IMR-90 (cell line): ENCODE data around the gene CCDC12. TPM values are rescaled to one million over a fixed set of nuclear protein-coding genes. Genes with fewer than 3 reads are reported as not detected.

ENCODE experiments used
- ATAC-seq: fragments of 200-7000 bp; cut with Tn5 transposase; 2 replicates; pipeline ENCODE4 v1.9.1; 2020; ENCODE audit warnings: low read depth, mild to moderate bottlenecking, moderate library complexity
- BruUV-seq: library from RNA; stranded (reverse); fragments of 400-500 nt; replicated peaks from 2 replicates; lab custom pipeline; 2021; lab: Mats Ljungman, UMichigan
- CTCF ChIA-PET: fragments of 300-600 bp; formaldehyde crosslinking; extraction: SDS; loops from one replicate; lab custom pipeline; 2021; ENCODE audit warnings: antibody characterized with exemption; lab: Yijun Ruan, JAX
- POLR2A ChIA-PET: fragments of 300-600 bp; sonication (Branson Sonifier 250); formaldehyde crosslinking; loops from one replicate; lab custom pipeline; 2022; ENCODE audit warnings: antibody characterized with exemption; ENCODE audit not compliant: unreplicated experiment; lab: Charles Lee
- DNase-seq: peaks from one replicate; pipeline ENCODE4 v3.0.0; 2013
- H2AFZ ChIP-seq: replicated peaks from 2 replicates; pipeline ENCODE3; 2013; ENCODE audit warnings: low read length, mild to moderate bottlenecking; ENCODE audit not compliant: poor library complexity
- H2AK5ac ChIP-seq: 2 replicates; pipeline ENCODE4 v1.6.1; 2013; ENCODE audit warnings: low read depth, low read length, inconsistent platforms
- H2AK9ac ChIP-seq: replicated peaks from 2 replicates; pipeline ENCODE3; 2013; ENCODE audit warnings: mild to moderate bottlenecking, low read depth, low read length, moderate library complexity; ENCODE audit not compliant: poor library complexity
- H2BK120ac ChIP-seq: 2 replicates; pipeline ENCODE4 v1.6.1; 2013; ENCODE audit warnings: low read depth, low read length, inconsistent platforms
- H2BK15ac ChIP-seq: 3 replicates; pipeline ENCODE4 v1.6.1; 2013; ENCODE audit warnings: low read depth, low read length, inconsistent platforms
- H2BK20ac ChIP-seq: 2 replicates; pipeline ENCODE4 v1.6.1; 2013; ENCODE audit warnings: low read depth, mild to moderate bottlenecking, inconsistent platforms, low read length, moderate library complexity
- H2BK5ac ChIP-seq: 2 replicates; pipeline ENCODE4 v1.6.1; 2013; ENCODE audit warnings: mild to moderate bottlenecking, low read depth, low read length, inconsistent platforms; ENCODE audit not compliant: poor library complexity, severe bottlenecking
- H3K14ac ChIP-seq: replicated peaks from 2 replicates; pipeline ENCODE4 v1.6.1; 2013; ENCODE audit warnings: low read depth, low read length, inconsistent platforms
- H3K18ac ChIP-seq: 2 replicates; pipeline ENCODE4 v1.6.1; 2013; ENCODE audit warnings: low read depth, low read length, control low read depth
- H3K23ac ChIP-seq: 2 replicates; pipeline ENCODE4 v1.6.1; 2013; ENCODE audit warnings: low read depth, low read length, inconsistent platforms
- H3K27ac ChIP-seq: 2 replicates; pipeline ENCODE4 v1.5.1; 2013; ENCODE audit warnings: mild to moderate bottlenecking, control low read depth, low read length; ENCODE audit not compliant: insufficient read depth
- H3K27me3 ChIP-seq: 2 replicates; pipeline ENCODE4 v1.6.1; 2013; ENCODE audit warnings: low read length; ENCODE audit not compliant: control insufficient read depth, insufficient read depth
- H3K36me3 ChIP-seq: 2 replicates; pipeline ENCODE4 v1.6.1; 2013; ENCODE audit warnings: low read length, mixed read lengths; ENCODE audit not compliant: control insufficient read depth, insufficient read depth
- H3K4ac ChIP-seq: 2 replicates; pipeline ENCODE4 v1.6.1; 2013; ENCODE audit warnings: low read depth, low read length, inconsistent platforms
- H3K4me1 ChIP-seq: 2 replicates; pipeline ENCODE4 v1.6.1; 2013; ENCODE audit warnings: low read length, mixed read lengths; ENCODE audit not compliant: control insufficient read depth, insufficient read depth
- H3K4me2 ChIP-seq: 2 replicates; pipeline ENCODE4 v1.6.1; 2013; ENCODE audit warnings: low read depth, mild to moderate bottlenecking, control low read depth, low read length, moderate library complexity
- H3K4me3 ChIP-seq: 2 replicates; pipeline ENCODE4 v1.5.1; 2013; ENCODE audit warnings: low read depth, mild to moderate bottlenecking, control low read depth, low read length, moderate library complexity; ENCODE audit not compliant: insufficient read depth
- H3K56ac ChIP-seq: 2 replicates; pipeline ENCODE4 v1.6.1; 2013; ENCODE audit warnings: low read length, inconsistent platforms; ENCODE audit not compliant: insufficient read depth; ENCODE audit errors: extremely low read depth
- H3K79me1 ChIP-seq, 2 experiments: 2 replicates each; pipeline ENCODE4 v1.6.1; 2013; ENCODE audit warnings: low read length in 2 of 2, inconsistent platforms in 1 of 2, low read depth in 1 of 2
- H3K9ac ChIP-seq: 2 replicates; pipeline ENCODE4 v1.6.1; 2013; ENCODE audit warnings: low read depth, low read length, control low read depth
- H3K9me1 ChIP-seq: 2 replicates; pipeline ENCODE4 v1.6.1; 2013; ENCODE audit warnings: low read length, inconsistent platforms; ENCODE audit not compliant: insufficient read depth
- H3K9me3 ChIP-seq: 2 replicates; pipeline ENCODE4 v1.6.1; 2013; ENCODE audit warnings: low read length; ENCODE audit not compliant: control insufficient read depth, insufficient read depth
- H4K20me1 ChIP-seq: 2 replicates; pipeline ENCODE4 v1.6.1; 2013; ENCODE audit warnings: low read length, inconsistent platforms; ENCODE audit not compliant: insufficient read depth
- H4K5ac ChIP-seq: 2 replicates; pipeline ENCODE4 v1.6.1; 2013; ENCODE audit warnings: mild to moderate bottlenecking, low read depth, low read length, control low read depth
- H4K8ac ChIP-seq, 2 experiments: 2 replicates each; pipeline ENCODE4 v1.6.1; 2013; ENCODE audit warnings: low read depth in 2 of 2, low read length in 2 of 2, control low read depth in 1 of 2, inconsistent platforms in 1 of 2
- H4K91ac ChIP-seq: 2 replicates; pipeline ENCODE4 v1.6.1; 2013; ENCODE audit warnings: low read depth, low read length, inconsistent platforms; ENCODE audit not compliant: insufficient read depth
- BHLHE40 ChIP-seq: fragments of 150-350 bp; IDR thresholded peaks from 2 replicates; pipeline ENCODE4 v1.6.1; 2016; ENCODE audit warnings: mild to moderate bottlenecking, low read depth, low read length
- CEBPB ChIP-seq: IDR thresholded peaks from 2 replicates; pipeline ENCODE4 v1.6.1; 2012; ENCODE audit warnings: low read depth, low read length, improper control_type of control experiment
- CHD1 ChIP-seq: IDR thresholded peaks from 2 replicates; pipeline ENCODE4 v1.6.1; 2012; ENCODE audit warnings: low read depth, low read length, improper control_type of control experiment
- POLR2A ChIP-seq: IDR thresholded peaks from 2 replicates; pipeline ENCODE4 v1.6.1; 2012; ENCODE audit warnings: mild to moderate bottlenecking, low read depth, low read length
- RCOR1 ChIP-seq: IDR thresholded peaks from 2 replicates; pipeline ENCODE4 v1.6.1; 2012; ENCODE audit warnings: mild to moderate bottlenecking, low read length, improper control_type of control experiment; ENCODE audit not compliant: insufficient replicate concordance
- WGBS, 2 experiments: methylation state at CpG; one replicate each; pipeline versions ENCODE4 v1.1.5 to v1.1.7; 2013; ENCODE audit warnings: missing lambda C conversion rate in 2 of 2; ENCODE audit not compliant: insufficient read length in 1 of 2; ENCODE audit errors: extremely low coverage in 2 of 2; 5-methylcytosine and 5-hydroxymethylcytosine counted together
- dilution Hi-C: fragments of 300-500 bp; cut with HindIII; formaldehyde crosslinking; loops from one replicate; pipeline ENCODE4 v1.14.3; 2018; ENCODE audit warnings: low sequenced_read_pairs; ENCODE audit not compliant: unreplicated experiment
- in situ Hi-C: fragments of 300-500 bp; cut with MboI; formaldehyde crosslinking; loops from 3 replicates; pipeline ENCODE4 v1.14.3; 2019; ENCODE audit warnings: low sequenced_read_pairs, inconsistent platforms, mixed read lengths
- intact Hi-C: fragments of 100-400 bp; cut with micrococcal nuclease; formaldehyde crosslinking; loops from 2 replicates; pipeline ENCODE4 v1.10.0; 2022
- polyA plus RNA-seq, 3 experiments: library from polyadenylated mRNA; depleted of rRNA; stranded (reverse); fragments of >200 nt; gene quantifications; 2 replicates each; pipeline ENCODE4 v1.2.3, GENCODE V29; 2012; ENCODE audit warnings: low replicate concordance in 1 of 3
- total RNA-seq: library from RNA; depleted of rRNA; stranded (reverse); fragments of >200 nt; gene quantifications from 2 replicates; pipeline ENCODE4 v1.2.3, GENCODE V29; 2012
- TF ChIP-seq, protein P1 (sequence below): conservative IDR thresholded peaks from 2 replicates; pipeline ENCODE4 v1.5.1; 2012; ENCODE audit warnings: mild to moderate bottlenecking, low read depth, low read length, improper control_type of control experiment

CCDC12 gene
- total and polyA plus RNA-seq, 2 of the 4 experiments (the other 2 are of a cell fraction): 15.2 to 35.1 TPM

DNA sequence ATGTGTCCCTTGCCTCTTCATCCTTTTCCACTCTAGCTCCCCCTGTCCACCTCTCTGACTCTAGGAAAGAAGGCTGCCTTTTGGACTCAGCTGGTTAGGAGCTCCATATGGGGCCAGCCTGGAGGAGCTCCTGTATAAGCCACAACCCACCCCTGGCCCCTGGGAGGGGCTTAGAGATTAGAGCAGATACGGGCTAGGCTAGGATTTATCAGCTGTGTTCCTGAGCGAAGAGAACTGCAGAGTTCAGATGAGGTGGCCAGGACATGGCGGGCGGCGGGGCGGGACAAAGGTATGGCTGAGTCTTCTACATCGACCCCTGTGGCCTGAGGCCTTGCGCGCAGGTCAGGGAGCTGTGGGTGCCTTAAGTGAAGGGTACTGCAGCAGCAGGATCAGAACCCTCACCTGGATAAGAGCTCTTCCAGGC is 10.8 kb upstream of the CCDC12 start:
- Histone ChIP-seq H3K56ac (no peak overlapping the region), H3K9me3 (no peaks in the 10 kb centered on the region), H4K5ac (no peak overlapping the region), H3K4me1 (no peaks in the 10 kb centered on the region), H2BK15ac (no peak overlapping the region; the same call in 2 of the 3 replicates), H3K4me2 (no peak overlapping the region), H2BK5ac (no peak overlapping the region), H3K4ac (no peak overlapping the region), H3K9ac (no peak overlapping the region), H4K20me1 (no peaks in the 10 kb centered on the region), H3K14ac (no peak overlapping the region), H3K4me3 (no peak overlapping the region), H3K18ac (no peak overlapping the region), H3K9me1 (peaks cover 5% of the 10 kb centered on the region), H2AK9ac (no peak overlapping the region), H3K27ac (no peak overlapping the region), H3K27me3 (no peaks in the 10 kb centered on the region), H3K23ac (no peak overlapping the region), H4K8ac (peak overlapping the region; percentile 11 to 42; a peak in 1 of 4 replicates), H3K79me1 (no peaks in the 10 kb centered on the region), H2BK20ac (no peak overlapping the region), H3K36me3 (no peaks in the 10 kb centered on the region; the same call in 1 of the 2 replicates), H2AK5ac (no peak overlapping the region), H2AFZ (no peak overlapping the region), H2BK120ac (no peak overlapping the region), H4K91ac (no peak overlapping the region)
- intact Hi-C loops (no loop called here), in situ Hi-C loops (no loop called here), dilution Hi-C loops (no loop called here)
- ChIA-PET CTCF (no interaction called here), POLR2A (no interaction called here)
- 65% methylated on average over 2 of the region's 9 CpGs; no CpG with 5 or more reads in 1 of the 2 experiments for WGBS, 2 experiments
- DNase-seq (no peak), ATAC-seq (peak; percentile 27)
- TF ChIP-seq POLR2A (no peak), CEBPB (no peak), CHD1 (no peak), RCOR1 (no peak), BHLHE40 (no peak)
- TF ChIP-seq, protein P1, sequence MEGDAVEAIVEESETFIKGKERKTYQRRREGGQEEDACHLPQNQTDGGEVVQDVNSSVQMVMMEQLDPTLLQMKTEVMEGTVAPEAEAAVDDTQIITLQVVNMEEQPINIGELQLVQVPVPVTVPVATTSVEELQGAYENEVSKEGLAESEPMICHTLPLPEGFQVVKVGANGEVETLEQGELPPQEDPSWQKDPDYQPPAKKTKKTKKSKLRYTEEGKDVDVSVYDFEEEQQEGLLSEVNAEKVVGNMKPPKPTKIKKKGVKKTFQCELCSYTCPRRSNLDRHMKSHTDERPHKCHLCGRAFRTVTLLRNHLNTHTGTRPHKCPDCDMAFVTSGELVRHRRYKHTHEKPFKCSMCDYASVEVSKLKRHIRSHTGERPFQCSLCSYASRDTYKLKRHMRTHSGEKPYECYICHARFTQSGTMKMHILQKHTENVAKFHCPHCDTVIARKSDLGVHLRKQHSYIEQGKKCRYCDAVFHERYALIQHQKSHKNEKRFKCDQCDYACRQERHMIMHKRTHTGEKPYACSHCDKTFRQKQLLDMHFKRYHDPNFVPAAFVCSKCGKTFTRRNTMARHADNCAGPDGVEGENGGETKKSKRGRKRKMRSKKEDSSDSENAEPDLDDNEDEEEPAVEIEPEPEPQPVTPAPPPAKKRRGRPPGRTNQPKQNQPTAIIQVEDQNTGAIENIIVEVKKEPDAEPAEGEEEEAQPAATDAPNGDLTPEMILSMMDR: no peak
- no TSS peak for BruUV-seq
